Renal pelvis (tissue), 4 donors: ENCODE data around the gene MEX3D. TPM values are rescaled to one million over a fixed set of nuclear protein-coding genes. Genes with fewer than 3 reads are reported as not detected.
"Not testable (repeated sequence)": the region's sequence is repeated elsewhere in the genome, so short reads cannot be mapped to it uniquely, and the experiment has no call there.

Experiments used
- DNase-seq: peaks from one replicate; pipeline ENCODE4 v3.0.0-alpha.2; 2013
- polyA plus RNA-seq, 3 donors: library from polyadenylated mRNA; unstranded; fragments of 120-200 nt; gene quantifications; one replicate each; pipeline ENCODE4 v1.2.1, GENCODE V29; 2013; ENCODE audit not compliant: insufficient read length in 3 of 3

Gene MEX3D
- polyA plus RNA-seq, 3 donors = 23.9 to 39.8 (median 33.3) TPM

- no peak for DNase-seq
These were observed 16.8 kb downstream of the MEX3D start for GRCh38 chr19:1551068-1552040.

GRCh38 chr19:1549332-1549945 is 18.7 kb downstream of the MEX3D start:
- no peak for DNase-seq

- DNase-seq = no peak
These were observed 27.7 kb downstream of the MEX3D start for GRCh38 chr19:1540365-1540925.

GRCh38 chr19:1539749-1540148 is 28.4 kb downstream of the MEX3D start:
- not testable (repeated sequence) for DNase-seq

GRCh38 chr19:1538978-1539377 is 29.1 kb downstream of the MEX3D start:
- DNase-seq = no peak

GRCh38 chr19:1535699-1536098 is 32.4 kb downstream of the MEX3D start:
- DNase-seq = not testable (repeated sequence)

GRCh38 chr19:1534972-1535371 is 33.2 kb downstream of the MEX3D start:
- DNase-seq = no peak

- DNase-seq = no peak
These were observed 34.5 kb downstream of the MEX3D start for GRCh38 chr19:1533510-1534150.

GRCh38 chr19:1532003-1532402 is 36.1 kb downstream of the MEX3D start:
- no peak for DNase-seq

- no peak for DNase-seq
These were observed 36.5 kb downstream of the MEX3D start for GRCh38 chr19:1531587-1531986.

GRCh38 chr19:1530856-1531255 is 37.3 kb downstream of the MEX3D start:
- not testable (repeated sequence) for DNase-seq

GRCh38 chr19:1529430-1529816 is 38.7 kb downstream of the MEX3D start:
- DNase-seq = no peak

- no peak for DNase-seq
These were observed 39.3 kb downstream of the MEX3D start for GRCh38 chr19:1528596-1529429.

- DNase-seq = no peak
These were observed 40.3 kb downstream of the MEX3D start for GRCh38 chr19:1527650-1528309.

GRCh38 chr19:1526979-1527649 is 41.0 kb downstream of the MEX3D start:
- DNase-seq = no peak

GRCh38 chr19:1526066-1526778 is 41.9 kb downstream of the MEX3D start:
- no peak for DNase-seq

- DNase-seq = no peak
These were observed 42.8 kb downstream of the MEX3D start for GRCh38 chr19:1525343-1525742.

- DNase-seq = no peak
These were observed 43.2 kb downstream of the MEX3D start for GRCh38 chr19:1524972-1525325.

GRCh38 chr19:1524287-1524971 is 43.7 kb downstream of the MEX3D start:
- no peak for DNase-seq
